Measurements from ENCODE around the gene QRFP.

Gene QRFP

GRCh38 chr9:130903194-130904069 is 6.8 kb upstream of the QRFP start:
- DNase-seq (ENCODE audit: low spot score): no peak
- no peak for TF ChIP-seq CTCF (IDR thresholded peaks at IDR 0.05; ENCODE audit: extremely low read depth, missing control alignments)

- no peak for TF ChIP-seq CTCF (IDR thresholded peaks at IDR 0.05; ENCODE audit: extremely low read depth, missing control alignments)
- DNase-seq (ENCODE audit: low spot score): no peak
Observed at GRCh38 chr9:130902204-130903185, 5.9 kb upstream of the QRFP start.

- DNase-seq (ENCODE audit: low spot score): no peak
- TF ChIP-seq CTCF (IDR thresholded peaks at IDR 0.05; ENCODE audit: extremely low read depth, missing control alignments): no peak
Observed at GRCh38 chr9:130901498-130902203, 5.0 kb upstream of the QRFP start.

- no peak for DNase-seq (ENCODE audit: low spot score)
- TF ChIP-seq CTCF (IDR thresholded peaks at IDR 0.05; ENCODE audit: extremely low read depth, missing control alignments): no peak
Observed at GRCh38 chr9:130900701-130901497, 4.3 kb upstream of the QRFP start.

- DNase-seq (ENCODE audit: low spot score): no peak
- no peak for TF ChIP-seq CTCF (IDR thresholded peaks at IDR 0.05; ENCODE audit: extremely low read depth, missing control alignments)
Observed at GRCh38 chr9:130899051-130899748, 2.6 kb upstream of the QRFP start.

- TF ChIP-seq CTCF (IDR thresholded peaks at IDR 0.05; ENCODE audit: extremely low read depth, missing control alignments): no peak
Observed at GRCh38 chr9:130898552-130898852, 1.9 kb upstream of the QRFP start.

More at GRCh38 chr9:130898552-130898852, 1.9 kb upstream of the QRFP start:
- no peak for DNase-seq (ENCODE audit: low spot score)

Measured in GM20000 (cell line).